NB4 (cell line): Measurements from ENCODE around the gene NKAIN4.

Experiments used
- POLR2A ChIP-seq: IDR thresholded peaks from 2 replicates; pipeline ENCODE4 v1.6.1; 2011; ENCODE audit warnings: mild to moderate bottlenecking; ENCODE audit not compliant: insufficient read length; ENCODE audit errors: extremely low read depth
- TF ChIP-seq, protein P1 (sequence below): IDR thresholded peaks from one replicate; pipeline ENCODE4 v1.5.1; 2012; ENCODE audit warnings: low read depth, low read length

DNA sequence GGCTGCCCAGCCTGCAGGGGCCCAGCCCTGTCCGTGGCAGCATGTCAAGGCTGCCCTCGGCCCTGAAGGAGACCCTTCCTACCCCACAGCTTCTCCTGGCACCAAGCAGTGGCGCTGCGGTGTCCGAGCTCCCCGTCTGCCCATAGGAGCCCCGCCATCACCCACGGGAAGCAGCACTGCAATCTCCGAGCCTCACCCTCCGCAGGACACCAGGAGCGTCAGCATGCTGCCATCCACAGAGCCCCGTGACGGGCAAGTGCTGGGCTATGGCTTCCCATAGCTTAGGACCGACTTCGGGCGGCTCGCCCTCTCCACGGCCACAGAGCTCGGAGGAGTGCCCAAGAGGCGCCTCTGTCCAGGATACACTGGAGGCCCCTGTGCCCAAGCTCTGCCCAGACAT, 63.4 kb downstream of the NKAIN4 start:
- TF ChIP-seq POLR2A, result no peak
- TF ChIP-seq, protein P1, sequence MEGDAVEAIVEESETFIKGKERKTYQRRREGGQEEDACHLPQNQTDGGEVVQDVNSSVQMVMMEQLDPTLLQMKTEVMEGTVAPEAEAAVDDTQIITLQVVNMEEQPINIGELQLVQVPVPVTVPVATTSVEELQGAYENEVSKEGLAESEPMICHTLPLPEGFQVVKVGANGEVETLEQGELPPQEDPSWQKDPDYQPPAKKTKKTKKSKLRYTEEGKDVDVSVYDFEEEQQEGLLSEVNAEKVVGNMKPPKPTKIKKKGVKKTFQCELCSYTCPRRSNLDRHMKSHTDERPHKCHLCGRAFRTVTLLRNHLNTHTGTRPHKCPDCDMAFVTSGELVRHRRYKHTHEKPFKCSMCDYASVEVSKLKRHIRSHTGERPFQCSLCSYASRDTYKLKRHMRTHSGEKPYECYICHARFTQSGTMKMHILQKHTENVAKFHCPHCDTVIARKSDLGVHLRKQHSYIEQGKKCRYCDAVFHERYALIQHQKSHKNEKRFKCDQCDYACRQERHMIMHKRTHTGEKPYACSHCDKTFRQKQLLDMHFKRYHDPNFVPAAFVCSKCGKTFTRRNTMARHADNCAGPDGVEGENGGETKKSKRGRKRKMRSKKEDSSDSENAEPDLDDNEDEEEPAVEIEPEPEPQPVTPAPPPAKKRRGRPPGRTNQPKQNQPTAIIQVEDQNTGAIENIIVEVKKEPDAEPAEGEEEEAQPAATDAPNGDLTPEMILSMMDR, result no peak
